GM12878 (cell line): ENCODE results near the gene EXOSC2. TPM values are rescaled to one million over a fixed set of nuclear protein-coding genes. Genes with fewer than 3 reads are reported as not detected.

Experiments
- ATAC-seq: fragments of 200-7000 bp; cut with Tn5 transposase; 3 replicates; pipeline ENCODE4 v1.9.1; 2020; ENCODE audit warnings: mild to moderate bottlenecking, moderate library complexity
- BruUV-seq: library from RNA; stranded (reverse); fragments of 400-500 nt; replicated peaks from 2 replicates; lab custom pipeline; 2021; lab: Mats Ljungman, UMichigan
- CTCF ChIA-PET: fragments of 300-600 bp; sonication (Branson Sonifier 250); formaldehyde crosslinking; extraction: SDS; loops from one replicate; lab custom pipeline; 2021; ENCODE audit warnings: inconsistent platforms; lab: Yijun Ruan, JAX
- POLR2A ChIA-PET: fragments of 350-600 bp; formaldehyde crosslinking; extraction: SDS; loops from one replicate; lab custom pipeline; 2021; ENCODE audit warnings: inconsistent platforms; lab: Charles Lee
- RAD21 ChIA-PET: fragments of 300-600 bp; sonication (Branson Sonifier 250); formaldehyde crosslinking; loops from one replicate; lab custom pipeline; 2023; ENCODE audit warnings: antibody characterized with exemption; ENCODE audit not compliant: unreplicated experiment; lab: Charles Lee
- SMC1A ChIA-PET: fragments of 300-600 bp; sonication (Branson Sonifier 250); formaldehyde crosslinking; loops from one replicate; lab custom pipeline; 2023; ENCODE audit not compliant: unreplicated experiment, uncharacterized antibody; lab: Charles Lee
- DNase-seq: peaks from one replicate; pipeline ENCODE4 v3.0.0-alpha.2; 2011; ENCODE audit warnings: low read depth, low spot score
- FAIRE-seq: peaks from 3 replicates; lab custom pipeline; 2011; peaks lifted over from hg19 to GRCh38; lab: Jason Lieb, UNC
- H2AFZ ChIP-seq: 2 replicates; pipeline ENCODE4 v1.6.0; 2011; ENCODE audit warnings: low read depth, low read length, control low read depth; ENCODE audit not compliant: control insufficient read depth
- H3K27ac ChIP-seq: 2 replicates; pipeline ENCODE4 v1.5.1; 2011; ENCODE audit warnings: control low read depth; ENCODE audit not compliant: control insufficient read depth, insufficient read depth
- H3K27me3 ChIP-seq, 2 experiments: replicated peaks in 1 of 2; 2 replicates each; pipeline versions ENCODE4 v1.6.0 to v1.6.1; 2011; ENCODE audit warnings: low read length in 1 of 2; ENCODE audit not compliant: control insufficient read depth in 2 of 2, insufficient read depth in 2 of 2
- H3K36me3 ChIP-seq, 2 experiments: 2 replicates each; pipeline ENCODE4 v1.5.1; 2011; ENCODE audit warnings: low read length in 1 of 2; ENCODE audit not compliant: control insufficient read depth in 2 of 2, insufficient read depth in 2 of 2
- H3K4me1 ChIP-seq: 2 replicates; pipeline ENCODE4 v1.6.1; 2011; ENCODE audit warnings: mild to moderate bottlenecking, low read length, moderate library complexity, mixed read lengths; ENCODE audit not compliant: control insufficient read depth, insufficient read depth
- H3K4me2 ChIP-seq: 2 replicates; pipeline ENCODE4 v1.6.0; 2011; ENCODE audit warnings: control low read depth; ENCODE audit not compliant: control insufficient read depth, insufficient read depth
- H3K4me3 ChIP-seq: fragments of 200-600 bp; sonication (generic); 2 replicates; pipeline ENCODE4 v1.5.1; 2016
- H3K79me2 ChIP-seq: 2 replicates; pipeline ENCODE4 v1.6.0; 2011; ENCODE audit warnings: low read length; ENCODE audit not compliant: control insufficient read depth, insufficient read depth
- H3K9ac ChIP-seq: 2 replicates; pipeline ENCODE4 v1.8.0; 2011; ENCODE audit warnings: low read length, control low read depth, mixed read lengths; ENCODE audit not compliant: control insufficient read depth, insufficient read depth
- H3K9me3 ChIP-seq: replicated peaks from 3 replicates; pipeline ENCODE4 v1.5.1; 2011; ENCODE audit warnings: mild to moderate bottlenecking, low read length; ENCODE audit not compliant: control insufficient read depth, insufficient read depth
- H4K20me1 ChIP-seq: 2 replicates; pipeline ENCODE4 v1.6.0; 2011; ENCODE audit not compliant: control insufficient read depth, insufficient read depth
- CHD4 ChIP-seq: fragments of 200-600 bp; sonication (generic); IDR thresholded peaks from 2 replicates; pipeline ENCODE4 v1.6.1; 2016; ENCODE audit warnings: mild to moderate bottlenecking
- HDAC2 ChIP-seq: fragments of 200-600 bp; sonication (generic); IDR thresholded peaks from 2 replicates; pipeline ENCODE4 v1.6.1; 2017
- HDGF ChIP-seq: fragments of 450-650 bp; IDR thresholded peaks from 2 replicates; pipeline ENCODE4 v1.6.1; 2016; ENCODE audit warnings: antibody characterized with exemption
- JUND ChIP-seq: IDR thresholded peaks from 2 replicates; pipeline ENCODE4 v1.6.1; 2012; ENCODE audit warnings: low read depth, mild to moderate bottlenecking, low read length, improper control_type of control experiment, moderate library complexity
- MLLT1 ChIP-seq: fragments of 450-650 bp; IDR thresholded peaks from 2 replicates; pipeline ENCODE4 v1.6.1; 2016; ENCODE audit warnings: mild to moderate bottlenecking
- MYB ChIP-seq: fragments of 150-350 bp; IDR thresholded peaks from 2 replicates; pipeline ENCODE4 v1.6.1; 2014; ENCODE audit warnings: mild to moderate bottlenecking, low read depth, low read length, borderline replicate concordance
- NFYA ChIP-seq: IDR thresholded peaks from 2 replicates; pipeline ENCODE4 v1.6.1; 2011; ENCODE audit warnings: low read depth, mild to moderate bottlenecking, low read length, improper control_type of control experiment, borderline replicate concordance
- NKRF ChIP-seq: fragments of 450-650 bp; conservative IDR thresholded peaks from 2 replicates; pipeline ENCODE4 v1.6.1; 2017; ENCODE audit warnings: mild to moderate bottlenecking, moderate library complexity
- POLR2A ChIP-seq: IDR thresholded peaks from 2 replicates; pipeline ENCODE4 v1.6.1; 2011; ENCODE audit warnings: low read depth, mild to moderate bottlenecking, low read length
- POLR2AphosphoS2 ChIP-seq: IDR thresholded peaks from 2 replicates; pipeline ENCODE4 v1.6.1; 2011; ENCODE audit warnings: low read depth, mild to moderate bottlenecking, low read length, improper control_type of control experiment, moderate library complexity
- POU2F2 ChIP-seq: IDR thresholded peaks from 3 replicates; pipeline ENCODE4 v1.6.1; 2011; ENCODE audit warnings: low read depth, mild to moderate bottlenecking, low read length, borderline replicate concordance
- RAD51 ChIP-seq: fragments of 450-650 bp; IDR thresholded peaks from 2 replicates; pipeline ENCODE4 v1.6.1; 2016; ENCODE audit warnings: moderate library complexity, mild to moderate bottlenecking, inconsistent platforms
- RFX5 ChIP-seq: IDR thresholded peaks from 2 replicates; pipeline ENCODE4 v1.6.1; 2011; ENCODE audit warnings: low read depth, low read length, improper control_type of control experiment
- SPI1 ChIP-seq: IDR thresholded peaks from 2 replicates; pipeline ENCODE4 v1.6.1; 2011; ENCODE audit warnings: low read depth, mild to moderate bottlenecking, low read length, moderate library complexity, borderline replicate concordance; ENCODE audit not compliant: insufficient read depth
- STAT3 ChIP-seq: IDR thresholded peaks from 2 replicates; pipeline ENCODE4 v1.6.1; 2011; ENCODE audit warnings: low read depth, low read length, improper control_type of control experiment
- SUPT20H ChIP-seq: IDR thresholded peaks from 2 replicates; pipeline ENCODE4 v1.6.1; 2011; ENCODE audit warnings: low read depth, mild to moderate bottlenecking, low read length, moderate library complexity, borderline replicate concordance; ENCODE audit not compliant: control insufficient read depth
- TAF1 ChIP-seq: IDR thresholded peaks from 2 replicates; pipeline ENCODE4 v1.6.1; 2011; ENCODE audit warnings: mild to moderate bottlenecking, low read depth, low read length, borderline replicate concordance
- USF1 ChIP-seq: IDR thresholded peaks from 2 replicates; pipeline ENCODE4 v1.6.1; 2011; ENCODE audit warnings: borderline replicate concordance, low read depth, mild to moderate bottlenecking, moderate library complexity, mixed read lengths, low read length; ENCODE audit not compliant: insufficient read depth; ENCODE audit errors: extremely low read length
- WGBS: methylation state at CpG from one replicate; pipeline ENCODE4 v1.1.6; 2016; ENCODE audit warnings: low lambda C conversion rate; ENCODE audit not compliant: insufficient replicate concordance, insufficient coverage; ENCODE audit errors: missing lambda C conversion rate; 5-methylcytosine and 5-hydroxymethylcytosine counted together
- in situ Hi-C: fragments of 300-500 bp; cut with MboI; formaldehyde crosslinking; loops from 9 replicates; pipeline ENCODE4 v1.14.3; 2018; ENCODE audit warnings: mixed read lengths
- intact Hi-C: fragments of 100-400 bp; cut with micrococcal nuclease; formaldehyde crosslinking; loops from one replicate; pipeline ENCODE4 v1.14.2; 2022; ENCODE audit not compliant: unreplicated experiment
- polyA plus RNA-seq, 11 experiments: library from polyadenylated mRNA; depleted of rRNA in 4 of 11; unstranded in 6 of 11; stranded (reverse) in 5 of 11; fragments of >200 nt; fragmentation: Nextera tagmentation in 4 of 11; fragmentation: Illumina TruSeq in 1 of 11; extraction: Ambion mirVana in 4 of 11; extraction: Trizol in 1 of 11; gene quantifications; 1 replicate in 1 of 11; 2 replicates in 10 of 11; pipeline versions ENCODE4 v1.2.1 to v1.2.3, GENCODE V29; 2011 to 2016; ENCODE audit warnings: inconsistent platforms in 2 of 11, missing spikeins in 2 of 11, low read depth in 1 of 11
- total RNA-seq, 4 experiments: library from RNA; depleted of rRNA in 3 of 4; stranded (reverse); fragments of >200 nt in 3 of 4; fragmentation: Illumina TruSeq in 1 of 4; extraction: Trizol in 1 of 4; gene quantifications; 2 replicates each; pipeline versions ENCODE4 v1.2.1 to v1.2.3, GENCODE V29; 2013 to 2021

EXOSC2 gene
- total and polyA plus RNA-seq, 10 of the 15 experiments (the other 5 are each of a cell fraction or from before 2014, with no cell fraction given): 26.3 to 55.0 (median 48.0) TPM

GRCh38 chr9:130711469-130711868, 17.9 kb downstream of the EXOSC2 start:
- no peak overlapping the region for H2AFZ ChIP-seq
- H4K20me1 ChIP-seq: no peaks in the 10 kb centered on the region
- no peaks in the 10 kb centered on the region for H3K9me3 ChIP-seq
- WGBS: 99% methylated on average over 8 of the region's 8 CpGs
- no peak overlapping the region for H3K9ac ChIP-seq
- intact Hi-C loops (loop anchor here (5.0 to 10.0 kb wide), 2 partner anchors 123 to 286 kb away; partner anchors contain the start of gene ABL1), in situ Hi-C loops (no loop called here)
- BruUV-seq: no TSS peak
- TF ChIP-seq CHD4 (no peak), POLR2A (no peak), POU2F2 (no peak), SPI1 (no peak), RFX5 (no peak), STAT3 (no peak), NFYA (no peak), MLLT1 (no peak), USF1 (no peak), MYB (no peak), RAD51 (no peak), NKRF (no peak), SUPT20H (no peak), POLR2AphosphoS2 (no peak), JUND (no peak), HDGF (no peak), TAF1 (no peak), HDAC2 (no peak)
- H3K27me3 ChIP-seq: no peaks in the 10 kb centered on the region
- no peak overlapping the region for H3K4me3 ChIP-seq
- ChIA-PET CTCF (interaction anchor here (3.1 to 13.5 kb wide), 2 partner anchors 10 to 154 kb away, joined by 30 to 267 read pairs; no protein-coding TSS in a partner anchor), POLR2A (interaction anchor here (0.6 to 0.7 kb wide), 2 partner anchors 9 to 10 kb away, joined by 6 to 8 read pairs; no protein-coding TSS in a partner anchor), RAD21 (no interaction called here), SMC1A (interaction anchor here (1.4 kb wide), 1 partner anchor 53 kb away, joined by 4 read pairs; no protein-coding TSS in a partner anchor)
- no peak overlapping the region for H3K27ac ChIP-seq
- no peak overlapping the region for H3K4me2 ChIP-seq
- DNase-seq (no peak), FAIRE-seq (no peak), ATAC-seq (no peak)
- H3K79me2 ChIP-seq: peaks cover 30% of the 10 kb centered on the region
- H3K4me1 ChIP-seq: no peaks in the 10 kb centered on the region
- 0 out of 4 replicates have a peak, but pooled peaks cover 0 to 1% of the 10 kb centered on the region in 2 experiments for H3K36me3 ChIP-seq
